GM12801 (cell line): ENCODE measurements around the gene VPS13D.

Source experiments
- TF ChIP-seq, protein P1 (sequence below): IDR thresholded peaks from one replicate; pipeline ENCODE4 v1.5.1; 2011; ENCODE audit warnings: control low read depth; ENCODE audit not compliant: insufficient read length; ENCODE audit errors: extremely low read depth

VPS13D gene

DNA sequence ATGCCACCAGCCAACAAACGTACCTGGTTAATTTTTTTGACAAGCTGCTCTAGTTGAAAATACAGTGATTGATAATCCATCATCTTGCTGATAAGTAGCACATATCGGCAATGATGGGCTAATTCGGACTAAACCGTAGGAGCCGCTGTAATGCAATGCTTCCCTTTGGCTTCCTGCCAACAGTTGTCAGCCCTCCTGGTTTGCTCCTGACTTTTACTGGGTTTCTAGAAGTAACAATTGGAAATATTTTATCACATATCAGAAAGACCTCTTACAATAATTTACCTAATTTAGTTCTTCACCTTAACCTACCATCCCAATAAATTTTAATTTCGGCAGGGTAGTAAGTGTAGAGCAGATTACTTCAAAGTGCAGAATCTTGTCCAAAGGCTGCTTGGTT is 239.7 kb downstream of the VPS13D start:
- TF ChIP-seq, protein P1, sequence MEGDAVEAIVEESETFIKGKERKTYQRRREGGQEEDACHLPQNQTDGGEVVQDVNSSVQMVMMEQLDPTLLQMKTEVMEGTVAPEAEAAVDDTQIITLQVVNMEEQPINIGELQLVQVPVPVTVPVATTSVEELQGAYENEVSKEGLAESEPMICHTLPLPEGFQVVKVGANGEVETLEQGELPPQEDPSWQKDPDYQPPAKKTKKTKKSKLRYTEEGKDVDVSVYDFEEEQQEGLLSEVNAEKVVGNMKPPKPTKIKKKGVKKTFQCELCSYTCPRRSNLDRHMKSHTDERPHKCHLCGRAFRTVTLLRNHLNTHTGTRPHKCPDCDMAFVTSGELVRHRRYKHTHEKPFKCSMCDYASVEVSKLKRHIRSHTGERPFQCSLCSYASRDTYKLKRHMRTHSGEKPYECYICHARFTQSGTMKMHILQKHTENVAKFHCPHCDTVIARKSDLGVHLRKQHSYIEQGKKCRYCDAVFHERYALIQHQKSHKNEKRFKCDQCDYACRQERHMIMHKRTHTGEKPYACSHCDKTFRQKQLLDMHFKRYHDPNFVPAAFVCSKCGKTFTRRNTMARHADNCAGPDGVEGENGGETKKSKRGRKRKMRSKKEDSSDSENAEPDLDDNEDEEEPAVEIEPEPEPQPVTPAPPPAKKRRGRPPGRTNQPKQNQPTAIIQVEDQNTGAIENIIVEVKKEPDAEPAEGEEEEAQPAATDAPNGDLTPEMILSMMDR = no peak

DNA sequence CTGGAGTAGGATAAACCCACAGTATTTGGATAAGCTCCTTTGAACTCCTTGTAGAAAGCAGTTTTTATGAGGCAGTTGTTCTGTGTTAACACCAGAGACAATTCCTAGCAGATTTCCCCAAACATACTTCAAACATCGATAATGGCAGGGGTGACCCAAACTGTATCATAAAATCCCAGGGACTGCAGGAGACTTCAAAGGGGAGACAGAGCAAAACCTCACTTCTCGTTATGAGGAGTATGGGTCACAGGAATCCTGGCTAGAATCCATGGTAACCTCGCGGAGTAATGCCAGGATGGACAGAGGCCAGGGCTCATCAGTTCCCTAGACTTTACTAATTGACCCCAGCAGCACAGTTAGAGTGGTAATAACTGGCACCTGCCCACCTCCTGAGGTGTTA is 240.2 kb downstream of the VPS13D start:
- TF ChIP-seq, protein P1 = no peak

DNA sequence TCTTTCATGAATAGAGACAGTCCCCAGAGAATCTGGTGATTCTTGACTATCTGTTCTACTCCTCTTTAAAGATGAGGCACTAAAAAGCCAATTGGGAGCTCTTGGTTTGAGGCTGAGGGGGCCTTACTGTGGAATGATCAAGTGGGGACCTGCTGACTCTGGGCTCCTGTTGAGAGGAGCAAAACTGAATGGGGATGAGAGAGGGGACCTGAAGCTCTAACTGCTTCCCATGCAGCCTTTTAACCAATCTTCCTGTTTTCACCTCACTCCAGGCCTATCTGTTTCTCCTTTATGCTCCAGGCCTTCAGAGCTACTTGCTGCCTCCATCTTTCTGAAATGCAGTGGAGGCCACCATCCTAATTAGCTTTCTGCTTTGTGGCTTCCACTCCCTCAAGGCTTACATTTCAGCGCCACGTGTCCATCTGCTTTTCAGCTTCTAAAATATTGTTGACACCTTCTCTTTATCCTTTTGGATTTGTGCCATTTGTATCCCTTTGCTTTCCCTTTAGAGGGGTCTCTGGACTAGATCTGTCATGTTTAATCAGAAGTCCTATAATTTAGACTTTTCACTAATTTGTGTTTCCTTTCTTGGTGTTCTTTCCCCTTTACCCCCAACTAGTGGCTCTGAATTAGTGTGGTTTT is 242.4 kb downstream of the VPS13D start:
- TF ChIP-seq, protein P1 = no peak

DNA sequence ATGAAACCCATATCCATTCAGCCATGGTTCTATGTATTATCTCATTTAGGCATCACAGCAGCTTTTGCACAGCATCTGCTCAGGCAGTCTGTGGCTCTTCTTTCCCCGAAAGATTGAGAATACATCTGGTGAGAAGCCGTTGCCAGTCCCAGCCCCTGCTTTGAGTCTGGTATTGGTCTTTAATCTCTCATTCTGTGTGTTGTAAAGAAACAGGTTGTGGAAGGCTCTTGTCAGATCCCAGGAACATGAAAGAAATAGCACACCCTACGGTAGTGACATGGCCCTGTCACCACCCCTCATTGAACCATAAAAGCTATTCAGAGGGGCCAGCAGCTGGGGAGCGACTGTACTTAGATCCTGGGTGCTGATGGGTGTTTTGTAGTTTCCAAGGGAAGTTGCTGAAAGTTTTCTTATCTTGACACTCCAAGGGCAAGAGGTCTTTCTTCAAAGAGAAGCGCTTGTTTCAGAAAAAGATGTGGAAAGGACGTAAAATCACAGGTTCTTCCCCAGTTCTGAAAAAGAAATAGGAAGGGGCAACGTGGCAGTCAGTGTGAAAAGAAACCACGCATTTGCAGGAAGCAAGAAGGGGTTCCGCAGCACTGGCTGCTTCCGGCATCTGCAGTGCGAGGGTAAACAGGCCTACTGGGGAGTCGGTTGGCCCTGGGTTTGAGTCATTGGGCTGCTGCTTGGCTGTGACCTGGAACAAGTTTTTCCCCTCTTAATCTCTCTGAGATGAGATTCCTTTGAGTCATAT is 243.1 kb downstream of the VPS13D start:
- TF ChIP-seq, protein P1 = no peak

DNA sequence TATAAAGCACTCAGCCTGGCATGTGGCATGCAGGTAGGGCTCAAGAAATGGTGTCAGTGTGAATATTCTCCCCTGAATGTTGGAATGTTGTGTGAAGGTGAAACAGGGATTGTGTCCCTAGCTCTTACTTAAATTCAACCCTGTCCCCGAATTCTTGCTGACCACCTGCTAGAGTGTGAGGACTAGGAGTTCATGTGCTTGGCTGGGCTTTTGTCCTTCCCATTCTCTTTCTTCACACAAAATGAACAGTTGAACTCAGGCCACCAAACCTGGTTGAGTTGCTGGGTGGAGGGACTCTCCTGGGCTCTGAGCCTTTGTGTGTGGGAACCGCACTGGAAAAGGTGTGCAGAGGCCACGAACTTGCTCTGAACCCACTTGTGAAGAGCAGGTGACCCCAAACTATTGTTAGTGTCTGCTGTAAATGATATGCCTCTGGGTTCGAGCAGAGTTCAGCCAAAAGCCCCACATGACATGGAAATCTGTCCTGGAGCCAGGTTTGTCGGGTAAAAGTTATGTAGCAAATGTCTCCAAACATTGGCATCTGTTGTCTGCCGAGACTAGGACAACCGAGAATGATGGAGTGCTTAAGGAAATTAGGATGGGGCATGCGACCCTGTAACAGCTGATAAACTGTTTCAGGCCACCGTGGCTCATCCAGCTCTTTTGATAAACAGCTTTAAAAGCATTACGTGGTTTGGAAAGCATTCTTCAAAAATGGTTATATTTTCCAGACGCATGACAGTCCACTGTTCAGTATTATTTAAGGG is 243.9 kb downstream of the VPS13D start:
- TF ChIP-seq, protein P1 = no peak

DNA sequence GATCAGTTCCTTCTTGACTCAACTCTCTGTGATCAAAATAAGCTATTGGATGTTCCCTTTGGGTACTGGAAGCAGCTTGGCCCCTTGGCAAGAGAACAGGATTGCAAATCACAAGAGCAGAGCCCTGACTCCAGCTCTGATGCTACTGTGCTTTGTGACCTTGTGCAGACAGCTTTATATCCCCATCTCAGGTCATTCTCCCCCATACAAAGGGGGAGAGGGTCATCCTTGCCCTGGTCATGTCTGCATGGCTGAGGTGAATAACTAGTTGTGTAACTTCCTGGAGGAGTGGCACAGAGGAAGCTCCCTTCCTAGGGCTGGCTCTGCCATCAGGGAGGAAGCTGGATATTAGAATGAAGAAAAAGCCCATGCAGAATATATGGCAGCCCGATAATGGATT is 245.3 kb downstream of the VPS13D start:
- TF ChIP-seq, protein P1 = no peak

DNA sequence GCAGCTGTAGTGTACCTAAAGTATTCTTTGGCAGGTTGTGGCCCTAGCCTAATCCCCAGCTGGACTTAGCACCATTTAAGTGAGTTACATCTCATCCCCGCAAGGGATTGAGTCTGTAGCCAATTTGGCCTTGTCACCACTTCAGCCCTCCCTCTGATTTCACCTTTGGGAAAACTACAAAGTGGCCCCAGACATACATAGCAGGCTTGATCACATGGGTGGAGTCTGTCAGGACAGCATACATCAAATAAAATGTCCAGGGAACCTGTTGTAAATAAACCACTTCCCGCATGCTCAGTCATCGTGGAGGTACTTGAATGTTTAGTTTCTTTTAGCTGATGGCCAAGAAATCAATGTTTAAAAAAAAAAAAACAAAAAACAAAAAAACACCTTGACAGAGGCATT is 245.7 kb downstream of the VPS13D start:
- TF ChIP-seq, protein P1 = no peak
